Activated naive CD8-positive, alpha-beta T cell treated with anti-CD3 and anti-CD28 coated beads, Interleukin-2, amount 10 ng/mL, durations not matched to agents 7 days and 5 days (primary cell): ENCODE measurements around the gene L3MBTL2. TPM values are rescaled to one million over a fixed set of nuclear protein-coding genes. Genes with fewer than 3 reads are reported as not detected.
A peak's percentile ranks its signal among the peaks of the same experiment; 100 is the strongest.

Experiments
- ATAC-seq: fragments of 150-1000 bp; cut with Tn5 transposase; one replicate; pipeline ENCODE4 v1.10.0; 2021; ENCODE audit warnings: low read depth, moderate library complexity
- POLR2A ChIA-PET: fragments of 350-600 bp; sonication (Branson Sonifier 250); formaldehyde crosslinking; loops from one replicate; lab custom pipeline; 2021; ENCODE audit warnings: antibody characterized with exemption; lab: Charles Lee
- DNase-seq: peaks from one replicate; pipeline ENCODE4 v3.0.0; 2021
- H3K27ac Mint-ChIP-seq: one replicate; pipeline ENCODE4 v1.8.0; 2022; ENCODE audit warnings: mild to moderate bottlenecking, mixed read lengths
- H3K27me3 Mint-ChIP-seq: one replicate; pipeline ENCODE4 v1.8.0; 2022; ENCODE audit warnings: mild to moderate bottlenecking, moderate library complexity, mixed read lengths
- H3K36me3 Mint-ChIP-seq: one replicate; pipeline ENCODE4 v1.8.0; 2021; ENCODE audit warnings: mild to moderate bottlenecking, mixed read lengths
- H3K4me1 Mint-ChIP-seq: one replicate; pipeline ENCODE4 v1.8.0; 2021; ENCODE audit warnings: mixed read lengths
- H3K4me3 Mint-ChIP-seq: one replicate; pipeline ENCODE4 v1.8.0; 2022; ENCODE audit warnings: mild to moderate bottlenecking, moderate library complexity, mixed read lengths
- H3K9me3 Mint-ChIP-seq: one replicate; pipeline ENCODE4 v1.8.0; 2021; ENCODE audit warnings: mixed read lengths
- total RNA-seq, 2 experiments: library from RNA; stranded (reverse); gene quantifications; one replicate each; pipeline ENCODE4 v1.2.3, GENCODE V29; 2021

Gene L3MBTL2
- total RNA-seq, 2 experiments from 2014 or later = 37.5 to 38.7 TPM

- Mint-ChIP-seq H3K4me1 (peaks cover 5% of the 10 kb centered on the region), H3K9me3 (no peaks in the 10 kb centered on the region), H3K27ac (peak overlapping the region; percentile 82), H3K27me3 (no peaks in the 10 kb centered on the region), H3K4me3 (peak overlapping the region; percentile 69), H3K36me3 (no peaks in the 10 kb centered on the region)
- ATAC-seq = no peak
- POLR2A ChIA-PET = interaction anchor here (0.5 to 2.8 kb wide), 10 partner anchors 21 to 382 kb away, joined by 3 to 26 read pairs (median 4); partner anchors contain the start of genes PMM1, RANGAP1, RBX1 and ST13
- no peak for DNase-seq
Measured at GRCh38 chr22:41238570-41239442, 33.7 kb downstream of the L3MBTL2 start.

GRCh38 chr22:41239443-41240128 is 34.5 kb downstream of the L3MBTL2 start:
- H3K4me1 Mint-ChIP-seq = peaks cover 5% of the 10 kb centered on the region

GRCh38 chr22:41240377-41241132 is 35.4 kb downstream of the L3MBTL2 start, which contains the start of gene CHADL:
CHADL (minus strand) TSS chr22:41240931; CDS start chr22:41240881, 50 bp downstream.
- peak within 1 kb of the TSS; percentile 58 for H3K27ac Mint-ChIP-seq
- H3K4me1 Mint-ChIP-seq = peaks cover 5% of the 10 kb centered on the region
- H3K4me3 Mint-ChIP-seq = no peak within 1 kb of the TSS
- no peaks in the 10 kb centered on the region for H3K27me3 Mint-ChIP-seq
- peaks cover 4% of the 10 kb centered on the region for H3K36me3 Mint-ChIP-seq
- POLR2A ChIA-PET = no interaction called here
- H3K9me3 Mint-ChIP-seq = no peaks in the 10 kb centered on the region
- ATAC-seq (no peak), DNase-seq (no peak)

More at GRCh38 chr22:41239443-41240128, 34.5 kb downstream of the L3MBTL2 start:
- Mint-ChIP-seq H3K36me3 (no peaks in the 10 kb centered on the region), H3K27ac (no peak overlapping the region), H3K27me3 (no peaks in the 10 kb centered on the region), H3K4me3 (no peak overlapping the region), H3K9me3 (no peaks in the 10 kb centered on the region)
- POLR2A ChIA-PET = no interaction called here
- DNase-seq (no peak), ATAC-seq (no peak)

- peaks cover 5% of the 10 kb centered on the region for H3K4me1 Mint-ChIP-seq
- no peak for ATAC-seq
- H3K36me3 Mint-ChIP-seq = peaks cover 4% of the 10 kb centered on the region
Measured at GRCh38 chr22:41241133-41241676, 36.1 kb downstream of the L3MBTL2 start.

GRCh38 chr22:41242396-41243117 is 37.4 kb downstream of the L3MBTL2 start:
- H3K9me3 Mint-ChIP-seq = no peaks in the 10 kb centered on the region
- DNase-seq (no peak), ATAC-seq (no peak)
- no peak overlapping the region for H3K27ac Mint-ChIP-seq
- H3K4me1 Mint-ChIP-seq = peaks cover 2% of the 10 kb centered on the region
- POLR2A ChIA-PET = interaction anchor here (0.7 kb wide), 1 partner anchor 284 kb away, joined by 3 read pairs; no protein-coding TSS in a partner anchor
- H3K27me3 Mint-ChIP-seq = no peaks in the 10 kb centered on the region
- peaks cover 4% of the 10 kb centered on the region for H3K36me3 Mint-ChIP-seq
- no peak overlapping the region for H3K4me3 Mint-ChIP-seq

More at GRCh38 chr22:41241133-41241676, 36.1 kb downstream of the L3MBTL2 start:
- H3K9me3 Mint-ChIP-seq = no peaks in the 10 kb centered on the region
- no peak for DNase-seq
- H3K27me3 Mint-ChIP-seq = no peaks in the 10 kb centered on the region
- no peak overlapping the region for H3K27ac Mint-ChIP-seq
- no peak overlapping the region for H3K4me3 Mint-ChIP-seq
- POLR2A ChIA-PET = no interaction called here

- ATAC-seq (no peak), DNase-seq (no peak)
- Mint-ChIP-seq H3K36me3 (peaks cover 8% of the 10 kb centered on the region), H3K4me3 (no peak overlapping the region), H3K27ac (no peak overlapping the region), H3K27me3 (no peaks in the 10 kb centered on the region), H3K4me1 (peaks cover 2% of the 10 kb centered on the region), H3K9me3 (no peaks in the 10 kb centered on the region)
- POLR2A ChIA-PET = no interaction called here
Measured at GRCh38 chr22:41243361-41243760, 38.2 kb downstream of the L3MBTL2 start.

GRCh38 chr22:41245917-41246499 is 40.9 kb downstream of the L3MBTL2 start:
- H3K27ac Mint-ChIP-seq = no peak overlapping the region
- H3K4me1 Mint-ChIP-seq = no peaks in the 10 kb centered on the region
- POLR2A ChIA-PET = no interaction called here
- peaks cover 15% of the 10 kb centered on the region for H3K36me3 Mint-ChIP-seq
- DNase-seq (no peak), ATAC-seq (no peak)
- H3K4me3 Mint-ChIP-seq = no peak overlapping the region
- H3K9me3 Mint-ChIP-seq = no peaks in the 10 kb centered on the region
- no peaks in the 10 kb centered on the region for H3K27me3 Mint-ChIP-seq

GRCh38 chr22:41247703-41248102 is 42.6 kb downstream of the L3MBTL2 start:
- no peaks in the 10 kb centered on the region for H3K4me1 Mint-ChIP-seq
- H3K27ac Mint-ChIP-seq = no peak overlapping the region
- no peak for DNase-seq
- no peak overlapping the region for H3K4me3 Mint-ChIP-seq
- peaks cover 15% of the 10 kb centered on the region for H3K36me3 Mint-ChIP-seq
- H3K27me3 Mint-ChIP-seq = no peaks in the 10 kb centered on the region
- no peak for ATAC-seq
- no peaks in the 10 kb centered on the region for H3K9me3 Mint-ChIP-seq
- POLR2A ChIA-PET = no interaction called here

- Mint-ChIP-seq H3K4me1 (no peaks in the 10 kb centered on the region), H3K27me3 (no peaks in the 10 kb centered on the region), H3K27ac (no peak overlapping the region), H3K4me3 (no peak overlapping the region), H3K9me3 (no peaks in the 10 kb centered on the region), H3K36me3 (peaks cover 18% of the 10 kb centered on the region)
- no peak for DNase-seq
- ATAC-seq = no peak
- POLR2A ChIA-PET = no interaction called here
Measured at GRCh38 chr22:41248314-41248713, 43.2 kb downstream of the L3MBTL2 start.

GRCh38 chr22:41248758-41249157 is 43.6 kb downstream of the L3MBTL2 start:
- POLR2A ChIA-PET = no interaction called here
- Mint-ChIP-seq H3K4me3 (no peak overlapping the region), H3K27me3 (no peaks in the 10 kb centered on the region), H3K9me3 (no peaks in the 10 kb centered on the region), H3K4me1 (no peaks in the 10 kb centered on the region), H3K36me3 (peaks cover 20% of the 10 kb centered on the region), H3K27ac (no peak overlapping the region)
- no peak for DNase-seq
- ATAC-seq = no peak

GRCh38 chr22:41249442-41249841 is 44.3 kb downstream of the L3MBTL2 start:
- no peak overlapping the region for H3K4me3 Mint-ChIP-seq
- H3K27ac Mint-ChIP-seq = no peak overlapping the region
- POLR2A ChIA-PET = no interaction called here
- DNase-seq (no peak), ATAC-seq (no peak)
- no peaks in the 10 kb centered on the region for H3K4me1 Mint-ChIP-seq
- H3K27me3 Mint-ChIP-seq = no peaks in the 10 kb centered on the region
- no peaks in the 10 kb centered on the region for H3K9me3 Mint-ChIP-seq
- peaks cover 22% of the 10 kb centered on the region for H3K36me3 Mint-ChIP-seq

- Mint-ChIP-seq H3K4me1 (no peaks in the 10 kb centered on the region), H3K9me3 (no peaks in the 10 kb centered on the region), H3K4me3 (no peak overlapping the region), H3K27ac (no peak overlapping the region), H3K36me3 (peaks cover 18% of the 10 kb centered on the region), H3K27me3 (no peaks in the 10 kb centered on the region)
- DNase-seq = no peak
- ATAC-seq = no peak
- POLR2A ChIA-PET = no interaction called here
Measured at GRCh38 chr22:41250127-41250526, 45.0 kb downstream of the L3MBTL2 start.
